ENCODE results near the gene GPATCH3. TPM values are rescaled to one million over a fixed set of nuclear protein-coding genes. Genes with fewer than 3 reads are reported as not detected.
"Not testable (repeated sequence)": the region's sequence is repeated elsewhere in the genome, so short reads cannot be mapped to it uniquely, and the experiment has no call there.

GPATCH3 gene
- total RNA-seq, 1 donor from 2014 or later, result 9.8 TPM

DNA sequence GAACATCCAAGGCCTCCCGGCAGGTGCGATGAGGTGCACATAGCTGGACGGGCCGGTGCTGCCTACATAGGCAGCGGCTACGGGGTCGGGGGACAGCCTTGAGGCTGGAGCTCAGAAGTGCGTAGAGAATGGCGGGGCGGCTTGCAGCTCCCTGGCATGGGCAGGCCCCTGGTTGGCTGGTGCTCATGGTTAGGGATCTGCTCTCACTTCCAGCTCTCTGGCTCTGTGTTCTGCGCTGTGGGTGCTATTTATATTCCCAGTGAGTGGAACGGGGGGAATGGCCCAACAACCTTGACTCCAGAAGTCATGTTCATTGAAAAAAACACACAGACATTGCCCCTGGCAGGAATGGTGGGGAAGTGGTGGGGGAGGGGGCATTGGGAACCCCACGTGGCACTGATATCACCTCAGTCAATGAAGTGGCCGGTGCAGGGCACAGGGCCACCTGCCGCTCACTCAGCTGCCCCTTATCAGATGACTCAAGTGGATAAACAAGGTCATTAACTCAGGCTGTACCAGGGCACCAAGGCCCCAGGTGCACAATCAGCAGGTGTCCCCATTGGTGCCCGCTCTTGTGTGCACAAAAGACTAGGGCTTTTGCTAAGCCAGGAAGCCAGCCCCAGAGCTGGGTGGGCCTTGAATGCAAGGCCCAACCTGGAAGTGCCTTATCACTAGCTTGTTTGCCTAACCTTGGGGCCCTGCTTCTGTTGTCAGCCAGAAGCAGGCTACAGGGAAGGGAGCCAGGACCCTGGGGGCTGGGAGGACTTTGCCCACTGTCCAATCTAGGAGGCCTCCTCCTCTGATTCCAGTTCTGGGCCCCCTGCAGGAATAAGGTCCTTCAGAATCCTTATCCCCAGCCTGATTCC lies 13.7 kb upstream of the GPATCH3 start, which contains the start of gene NR0B2:
NR0B2 (minus strand) TSS at position 222 of the 866 bp plus-strand sequence; CDS start at position 187, 35 bp downstream.
- no peak for DNase-seq (ENCODE audit: low spot score in 2 of 2)
- no peak for FAIRE-seq

DNA sequence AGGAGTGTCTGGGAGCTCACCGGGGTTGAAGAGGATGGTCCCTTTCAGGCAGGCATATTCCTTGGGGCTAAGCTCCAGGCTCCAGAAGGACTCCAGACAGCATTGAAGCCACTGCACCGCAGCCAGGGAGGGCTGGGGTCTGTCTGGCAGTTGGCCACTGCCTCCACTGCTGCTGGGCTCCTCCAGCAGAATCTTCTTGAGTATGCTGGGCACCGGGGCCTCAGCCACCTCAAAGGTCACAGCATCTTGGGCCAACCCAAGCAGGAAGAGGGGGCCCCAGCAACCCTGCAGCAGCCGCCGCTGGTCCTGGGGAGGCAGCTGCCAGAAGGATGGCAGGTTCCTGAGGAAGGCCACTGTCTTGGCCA lies 13.1 kb upstream of the GPATCH3 start:
- DNase-seq (ENCODE audit: low spot score in 2 of 2) (no peak), FAIRE-seq (no peak)

DNA sequence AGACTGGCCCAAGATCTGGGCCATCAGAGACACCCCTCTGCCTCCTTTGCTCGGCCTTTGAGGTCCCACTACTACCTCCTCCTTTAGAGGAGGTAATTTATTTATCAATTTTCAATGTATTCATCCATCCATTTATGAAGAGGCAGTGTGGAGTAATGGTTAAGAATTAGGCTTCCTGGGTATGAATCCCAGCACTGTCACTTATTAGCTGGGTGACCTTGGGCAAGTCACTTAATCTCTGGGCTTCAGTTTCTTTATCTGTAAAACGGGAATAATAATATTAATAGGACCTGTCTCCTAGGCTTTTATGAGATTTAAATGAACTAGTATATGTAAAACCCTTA lies 11.9 kb upstream of the GPATCH3 start:
- FAIRE-seq (no peak), DNase-seq (ENCODE audit: low spot score in 2 of 2) (no peak)

DNA sequence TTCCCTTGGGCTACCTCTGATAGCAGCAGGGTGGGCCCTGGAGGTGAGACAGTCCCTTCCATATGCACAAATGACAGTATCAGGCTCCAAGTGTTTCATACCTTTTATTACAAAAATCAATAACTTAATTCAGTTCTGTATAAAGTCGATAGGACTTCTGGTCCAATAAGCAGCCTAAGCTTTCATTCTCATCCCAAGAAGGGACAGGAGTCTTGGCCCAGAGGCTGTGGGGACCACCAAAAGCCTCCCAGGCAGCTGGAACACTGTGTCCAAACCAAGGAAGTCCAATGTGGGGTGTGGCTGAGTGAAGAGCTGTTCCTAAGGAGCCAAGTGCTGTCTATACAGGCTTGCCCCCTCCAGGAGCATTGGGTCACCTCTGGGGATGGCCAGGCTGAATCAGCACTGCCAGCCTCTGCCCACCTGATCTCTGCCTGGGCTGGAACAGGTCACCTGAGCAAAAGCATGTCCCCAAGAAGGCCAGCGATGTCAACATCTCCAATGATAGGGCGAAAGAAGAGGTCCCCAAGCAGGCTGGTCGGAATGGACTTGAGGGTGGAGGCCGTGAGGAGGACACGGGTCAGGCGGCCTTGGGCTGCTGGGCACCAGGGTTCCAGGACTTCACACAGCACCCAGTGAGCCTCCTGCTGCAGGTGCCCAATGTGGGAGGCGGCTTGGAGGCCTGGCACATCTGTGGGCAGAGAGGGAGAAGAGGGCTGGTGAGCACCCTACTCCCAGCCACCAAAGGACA lies 11.3 kb upstream of the GPATCH3 start:
- FAIRE-seq, result no peak

DNA sequence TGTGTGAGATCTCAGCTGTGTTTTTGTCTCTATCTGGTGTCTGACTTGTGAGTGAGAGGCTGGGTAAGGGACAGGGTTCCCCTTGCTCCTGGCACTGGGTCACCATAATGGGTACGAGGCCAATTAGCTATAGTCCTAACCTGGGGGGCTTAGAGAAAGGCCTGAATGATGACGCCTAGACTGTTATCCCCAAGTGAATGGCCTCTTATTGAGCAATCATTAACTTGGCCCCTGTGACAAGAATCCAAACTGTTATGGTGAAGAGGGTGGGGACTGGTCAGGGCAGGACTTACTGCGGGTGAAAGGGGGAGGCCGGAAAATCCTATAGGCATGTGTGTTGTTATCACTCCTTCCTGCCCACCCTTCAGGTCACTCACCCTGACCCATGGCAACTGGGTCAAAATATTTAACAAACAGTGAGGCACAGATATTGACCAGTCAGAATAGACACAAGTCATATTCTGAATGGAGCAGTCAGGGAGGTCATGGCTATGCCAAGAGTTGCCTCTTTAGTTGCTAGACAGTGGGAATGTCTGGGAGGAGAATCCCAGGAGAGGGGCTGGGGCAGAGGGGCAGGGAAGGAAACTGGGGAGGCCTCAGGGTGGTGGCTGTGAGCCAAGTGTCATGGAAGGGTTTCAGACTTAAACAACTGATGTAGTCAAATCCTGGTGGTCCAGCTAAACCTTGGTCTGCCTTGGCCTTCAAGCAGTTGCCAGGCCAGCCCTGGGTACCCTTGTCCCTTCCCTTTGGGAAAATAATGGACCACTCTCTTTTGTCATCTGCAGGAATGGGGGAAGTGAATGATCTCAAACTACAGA lies 10.3 kb upstream of the GPATCH3 start:
- DNase-seq (ENCODE audit: low spot score in 2 of 2) (no peak), FAIRE-seq (no peak)

More for the DNA sequence above, 11.3 kb upstream of the GPATCH3 start:
- DNase-seq (ENCODE audit: low spot score in 2 of 2), result no peak

DNA sequence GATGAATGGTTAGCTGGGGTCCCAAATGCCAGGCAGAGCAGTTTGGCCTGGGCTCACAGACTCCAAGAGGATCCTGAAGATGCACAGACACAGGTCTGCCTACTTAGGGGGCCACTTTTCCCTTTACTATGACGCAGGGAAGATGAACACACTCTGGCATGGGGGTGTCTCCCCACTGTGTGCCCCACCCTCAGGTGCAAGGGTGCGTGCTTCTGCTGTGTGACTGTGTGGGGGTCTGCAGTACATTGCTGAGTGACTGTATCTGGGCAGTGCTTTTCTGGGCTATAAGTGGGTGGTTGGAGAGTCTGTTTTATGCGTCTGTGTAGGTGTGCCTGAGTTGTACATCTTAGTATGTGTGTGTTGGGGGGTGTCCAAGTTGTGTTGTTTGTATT lies 9.7 kb upstream of the GPATCH3 start:
- no peak for FAIRE-seq
- DNase-seq (ENCODE audit: low spot score in 2 of 2), result no peak

DNA sequence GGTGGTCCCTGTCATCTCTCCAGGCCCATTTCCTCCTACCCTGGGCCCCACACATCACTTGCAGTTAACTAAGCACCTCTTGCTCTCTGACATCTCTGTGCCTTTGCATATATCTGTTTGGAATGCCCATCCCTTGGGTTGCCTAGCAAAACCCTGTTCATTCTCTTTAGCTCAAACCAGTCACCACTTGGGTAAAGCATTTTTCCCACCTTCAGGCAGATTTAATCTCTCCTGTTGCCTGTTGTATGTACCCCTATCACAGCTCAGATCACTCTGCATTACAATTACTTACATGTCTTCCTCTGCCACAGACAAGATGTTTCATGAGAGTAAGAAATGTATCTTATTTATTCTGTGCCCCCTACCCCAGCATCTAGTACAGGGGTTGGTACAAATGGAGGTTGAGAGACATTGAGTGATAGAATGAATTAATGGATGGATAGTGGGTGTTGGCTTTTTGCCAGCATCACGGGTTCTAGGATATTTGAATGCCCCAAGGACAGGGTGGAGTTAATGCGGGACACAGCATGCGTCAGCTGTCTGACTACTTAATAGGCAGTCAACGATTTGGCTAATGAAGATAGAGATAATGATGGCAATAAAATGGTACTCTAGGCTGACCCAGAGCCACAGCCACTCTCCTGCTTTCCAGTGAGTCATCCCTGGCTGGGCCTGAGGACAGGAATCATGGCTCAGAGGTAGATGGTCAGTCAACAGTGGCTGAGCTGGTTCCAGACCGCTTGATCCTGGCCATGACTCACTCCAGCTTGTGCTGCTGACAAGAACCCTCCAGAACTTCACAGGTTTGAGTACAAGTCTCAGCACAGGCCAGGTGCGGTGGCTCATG lies 7.0 kb upstream of the GPATCH3 start:
- DNase-seq (ENCODE audit: low spot score in 2 of 2) (no peak), FAIRE-seq (no peak)

DNA sequence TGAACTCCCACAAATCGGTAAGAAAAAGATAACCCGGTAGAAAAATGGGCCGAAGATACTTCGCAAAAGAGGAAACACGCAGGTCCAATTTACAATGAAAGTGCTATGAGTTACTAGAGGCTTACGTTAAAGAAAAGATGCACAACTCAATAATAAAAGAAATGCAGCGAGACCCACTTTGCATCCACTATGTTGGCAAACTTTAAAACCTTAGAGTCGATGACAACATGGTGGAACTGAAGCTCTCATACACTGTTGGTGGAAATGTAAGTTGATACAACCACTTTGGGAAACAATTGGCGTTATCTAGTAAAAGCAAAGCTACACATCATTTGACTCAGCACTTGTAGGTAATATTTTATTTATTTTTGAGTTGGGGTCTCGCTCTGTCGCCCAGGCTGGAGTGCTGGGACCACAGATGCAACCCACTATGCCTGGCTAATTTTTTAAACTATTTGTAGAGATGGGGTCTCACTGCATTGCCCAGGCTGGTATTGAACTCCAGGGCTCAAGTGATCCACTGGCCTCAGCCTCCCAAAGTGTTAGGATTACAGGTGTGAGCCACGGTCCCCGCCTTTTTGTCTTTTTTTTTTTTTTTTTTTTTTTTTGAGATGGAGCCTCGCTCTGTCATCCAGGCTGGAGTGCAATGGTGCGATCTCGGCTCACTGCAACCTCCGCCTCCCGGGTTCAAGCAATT lies 696 bp upstream of the GPATCH3 start:
- DNase-seq (ENCODE audit: low spot score in 2 of 2), result no peak
- FAIRE-seq, result no peak

DNA sequence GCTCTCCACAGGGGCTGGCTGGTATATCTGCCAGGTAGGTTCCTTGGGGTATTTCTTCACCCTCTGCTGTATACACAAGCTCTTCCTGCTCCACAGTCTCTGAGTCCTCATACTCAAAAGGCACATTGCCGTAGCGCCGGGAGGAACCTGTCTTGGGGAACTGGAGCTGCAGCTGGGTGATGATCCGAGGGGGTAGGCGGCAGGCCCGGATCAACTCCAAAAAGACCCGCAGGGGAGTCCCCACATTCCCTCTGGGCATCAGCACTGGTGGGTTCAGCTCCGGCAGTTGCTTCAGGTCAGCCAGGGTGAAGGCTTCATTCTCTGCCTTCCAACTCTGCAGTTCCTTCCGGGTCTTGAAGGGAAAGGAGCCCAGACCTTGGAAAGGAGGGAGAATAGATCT lies 2.9 kb downstream of the GPATCH3 start:
- DNase-seq (ENCODE audit: low spot score in 2 of 2) (no peak), FAIRE-seq (no peak)

DNA sequence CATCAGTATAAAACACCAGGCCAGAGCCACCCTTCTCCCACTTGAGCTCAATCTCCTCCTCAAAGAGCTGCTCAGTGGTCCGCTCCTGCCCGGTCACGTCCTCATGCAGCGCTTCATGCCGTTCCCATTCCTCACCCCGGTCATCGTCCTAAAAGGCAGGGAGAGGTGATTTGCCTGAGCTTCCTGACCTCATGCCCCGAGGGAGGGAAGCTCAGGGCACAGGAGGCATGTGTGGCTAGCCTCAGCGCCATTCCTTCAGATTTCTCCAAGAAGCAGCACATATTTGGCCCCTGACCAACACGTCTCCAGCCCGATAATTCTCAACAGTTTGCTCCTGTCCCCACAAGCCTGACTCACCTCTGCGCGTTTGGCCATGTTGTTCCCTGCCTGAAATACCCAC lies 6.0 kb downstream of the GPATCH3 start:
- FAIRE-seq (no peak), DNase-seq (ENCODE audit: low spot score in 2 of 2) (no peak)

DNA sequence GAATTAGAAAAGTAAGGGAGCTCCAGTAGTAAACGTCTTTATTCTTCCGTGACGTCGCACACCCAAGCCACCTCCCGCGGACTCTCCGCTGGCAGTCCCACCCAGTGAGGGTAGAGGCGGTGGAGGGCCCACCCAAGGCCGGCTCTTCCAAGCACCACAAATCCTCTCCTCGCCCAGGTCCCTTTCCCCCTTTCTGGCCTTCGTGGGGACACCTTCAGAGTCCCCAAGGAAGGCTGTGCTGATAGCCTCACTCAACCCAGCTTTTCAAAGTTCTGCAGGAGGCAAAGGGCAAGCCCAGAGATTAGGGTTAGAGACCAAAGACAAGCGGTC lies 9.8 kb downstream of the GPATCH3 start:
- DNase-seq (ENCODE audit: low spot score in 2 of 2), result no peak
- FAIRE-seq, result no peak

DNA sequence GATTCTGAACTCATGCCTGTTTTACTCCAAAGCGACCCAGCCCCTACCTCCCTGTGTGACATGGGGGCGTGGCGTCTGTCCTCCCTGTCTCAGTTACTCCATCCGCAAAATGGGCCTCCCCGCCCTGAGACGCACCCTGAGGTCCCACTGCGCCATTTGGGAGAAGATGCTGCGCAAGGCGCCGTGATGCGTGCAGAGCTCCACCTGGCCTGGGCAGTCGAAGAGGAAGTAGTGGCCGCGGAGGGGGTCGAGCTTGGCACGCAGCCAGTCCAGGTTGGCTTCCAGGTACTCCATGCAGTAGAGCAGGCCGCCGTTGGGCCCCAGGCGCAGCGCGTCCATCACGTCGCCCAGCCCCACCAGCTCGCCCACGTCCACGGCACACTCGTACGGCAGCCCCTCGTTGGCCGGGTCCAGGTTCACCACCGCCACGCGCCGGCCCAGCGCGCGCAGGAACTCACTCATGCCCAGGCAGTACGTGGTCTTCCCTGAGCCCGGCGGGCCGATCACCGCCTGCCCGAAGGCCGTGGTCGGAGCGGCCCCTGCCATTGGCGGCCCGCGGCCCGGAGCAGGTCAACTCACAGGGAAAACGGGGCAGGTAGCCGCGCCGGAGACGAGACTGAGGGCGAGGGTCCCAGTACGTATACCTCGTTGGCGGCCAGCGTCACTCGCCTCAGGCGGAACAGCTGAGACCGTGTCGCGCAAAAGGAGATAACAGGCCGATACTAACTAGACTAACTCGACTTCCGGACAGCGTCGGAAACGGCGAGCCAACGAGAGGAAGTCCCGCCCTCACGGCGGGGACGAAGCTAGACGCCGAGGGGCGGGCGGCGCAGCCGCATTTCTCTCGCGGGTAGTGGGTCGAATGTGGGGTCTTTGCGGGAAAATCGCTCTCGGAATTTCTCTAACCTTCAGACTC lies 10.5 kb downstream of the GPATCH3 start, which contains the start of gene GPN2:
GPN2 (minus strand) TSS at position 733 of the 916 bp plus-strand sequence; CDS start at position 546, 187 bp downstream.
- FAIRE-seq, result no peak
- peak; percentile 88 to 92 for DNase-seq (ENCODE audit: low spot score in 2 of 2)

DNA sequence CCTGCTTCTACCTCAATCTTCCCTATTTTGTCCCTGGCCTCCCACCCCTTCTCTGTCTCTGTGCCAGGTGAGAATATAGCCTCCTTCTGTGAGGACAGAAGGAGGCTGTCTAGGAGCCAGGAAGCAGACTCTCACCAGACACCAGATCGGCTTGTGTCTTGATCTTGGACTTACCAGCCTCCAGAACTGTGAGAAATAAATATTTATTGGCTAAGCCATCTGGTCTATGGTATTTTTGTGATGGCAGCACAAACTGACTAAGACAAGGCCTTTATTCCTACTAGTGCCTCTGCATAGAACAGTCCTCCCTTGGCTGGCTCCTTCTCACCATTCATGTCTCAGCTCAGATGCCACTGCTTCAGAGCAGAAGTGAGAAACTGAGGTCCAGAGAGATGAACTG lies 12.0 kb downstream of the GPATCH3 start:
- FAIRE-seq (no peak), DNase-seq (ENCODE audit: low spot score in 2 of 2) (no peak)

DNA sequence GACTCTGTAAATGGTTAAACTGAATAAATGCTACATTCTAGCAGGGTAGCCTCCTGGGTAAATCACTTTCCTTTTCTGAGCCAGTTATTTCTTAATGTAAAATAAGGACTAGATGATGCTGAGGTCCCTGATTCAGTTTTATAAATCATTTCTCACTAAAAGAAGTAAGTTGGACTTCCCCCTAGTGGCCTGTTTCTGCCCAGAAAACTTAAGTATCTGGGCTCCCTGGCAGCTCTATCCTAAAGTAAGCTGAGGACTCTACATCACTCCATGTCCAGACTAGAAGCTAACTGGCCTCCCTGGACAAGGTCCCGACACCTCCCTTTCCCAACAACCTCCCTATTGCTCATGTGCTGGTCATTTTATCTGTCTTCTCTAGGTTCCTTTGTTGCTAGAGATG lies 13.1 kb downstream of the GPATCH3 start:
- no peak for DNase-seq (ENCODE audit: low spot score in 2 of 2)
- FAIRE-seq, result no peak

DNA sequence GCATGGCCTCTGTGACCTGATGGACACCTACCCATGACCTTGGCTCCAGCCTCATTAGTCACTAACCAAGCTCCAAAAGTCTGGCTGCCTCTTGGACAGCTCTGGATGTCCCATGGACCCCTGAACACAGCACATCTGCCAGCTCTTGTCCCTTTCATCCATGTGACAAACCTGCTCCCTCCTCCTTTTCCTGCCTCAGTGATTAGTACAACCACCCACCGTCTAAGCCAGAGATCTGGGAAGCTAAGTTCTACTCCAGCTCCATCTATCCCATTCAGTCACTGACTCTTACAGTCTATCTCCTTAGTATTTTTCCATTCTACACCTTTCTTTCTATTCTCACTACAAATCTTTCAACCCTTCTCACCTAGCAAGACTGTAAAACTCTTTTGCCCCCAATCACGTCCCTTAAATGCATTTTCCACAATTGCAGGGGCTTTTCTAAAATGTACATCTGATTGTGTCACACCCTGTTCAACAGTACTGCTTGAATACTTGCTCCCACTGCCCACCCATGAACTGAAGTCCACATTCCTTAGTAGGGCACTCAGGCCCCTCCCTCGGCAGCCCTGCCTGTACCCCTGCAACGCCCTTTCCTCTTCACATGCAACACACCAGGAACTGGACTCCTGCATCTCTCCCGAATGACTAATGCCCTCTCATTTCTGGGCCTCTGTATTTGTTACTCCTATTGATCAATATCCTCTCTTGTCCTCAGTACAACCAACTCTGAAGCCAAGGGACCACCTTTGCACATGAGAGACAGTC lies 17.4 kb downstream of the GPATCH3 start:
- no peak for FAIRE-seq
- DNase-seq (ENCODE audit: low spot score in 2 of 2), result no peak

DNA sequence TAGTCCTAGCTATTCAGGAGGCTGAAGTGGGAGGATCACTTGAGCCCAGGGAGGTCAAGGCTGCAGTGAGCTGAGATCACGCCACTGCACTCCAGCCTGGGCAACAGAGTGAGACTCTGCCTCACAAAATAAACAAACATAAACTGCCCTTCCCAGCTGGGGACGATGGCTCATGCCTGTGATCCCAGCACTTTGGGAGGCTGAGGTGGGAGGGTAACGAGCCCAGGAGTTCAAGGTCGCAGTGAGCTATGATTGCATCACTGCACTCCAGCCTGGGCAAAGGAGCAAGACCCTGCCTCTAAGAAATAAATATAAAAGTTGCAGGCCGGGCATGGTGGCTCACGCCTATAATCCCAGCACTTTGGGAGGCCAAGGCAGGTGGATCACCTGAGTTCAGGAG lies 18.7 kb downstream of the GPATCH3 start:
- not testable (repeated sequence) for DNase-seq (ENCODE audit: low spot score in 2 of 2); FAIRE-seq

DNA sequence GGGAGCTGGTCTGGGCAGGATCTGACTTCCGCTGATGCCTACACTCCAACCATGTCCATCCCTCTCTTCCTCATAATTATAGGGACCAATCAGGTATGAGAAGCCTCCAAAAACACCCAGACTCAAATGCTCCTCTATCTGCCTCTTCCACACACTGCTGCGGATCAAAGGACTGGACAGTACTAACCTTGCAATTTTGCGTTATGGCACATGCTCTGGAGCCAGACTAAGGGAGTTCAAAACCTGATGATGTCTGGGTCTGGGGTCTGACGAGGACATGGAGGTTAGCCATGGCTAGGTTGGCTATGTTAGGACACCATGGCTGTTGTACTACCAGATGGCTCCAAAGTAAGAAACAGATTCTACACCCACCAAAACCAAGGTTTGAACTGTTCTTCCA lies 20.5 kb downstream of the GPATCH3 start:
- FAIRE-seq, result no peak

DNA sequence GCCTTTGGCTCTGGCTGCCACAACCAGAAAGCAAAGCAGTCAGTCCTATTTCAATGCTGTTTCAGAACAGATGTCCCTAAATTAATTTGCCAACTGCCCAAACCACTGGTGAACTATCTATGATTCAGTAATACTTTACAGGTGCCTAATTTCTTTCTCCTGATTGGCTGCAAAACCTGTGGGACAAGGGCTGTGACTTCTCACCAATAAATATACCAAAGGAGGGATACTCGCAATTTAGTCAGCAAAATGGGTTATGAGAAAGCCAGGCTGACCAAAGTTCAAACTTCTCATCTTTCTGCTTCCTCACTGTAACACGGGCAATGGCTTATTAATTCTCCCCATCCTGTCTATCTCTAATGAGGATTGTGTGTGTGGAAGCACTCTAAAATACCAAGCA lies 22.9 kb downstream of the GPATCH3 start:
- DNase-seq (ENCODE audit: low spot score in 2 of 2), result no peak
- FAIRE-seq, result no peak

More for the DNA sequence above, 20.5 kb downstream of the GPATCH3 start:
- no peak for DNase-seq (ENCODE audit: low spot score in 2 of 2)
